Measurements from ENCODE around the gene DLGAP1. TPM values are rescaled to one million over a fixed set of nuclear protein-coding genes. Genes with fewer than 3 reads are reported as not detected.

DLGAP1 gene
- total and polyA plus RNA-seq, 4 donors, result 0.06 to 1.2 (median 0.17) TPM; not detected in 1

GRCh38 chr18:4256766-4257417 is 198.2 kb downstream of the DLGAP1 start:
- H3K36me3 ChIP-seq (ENCODE audit: control insufficient read depth in 4 of 4, insufficient read depth in 3 of 4, low read depth in 1 of 4, low read length in 3 of 4), result no peaks in the 10 kb centered on the region
- no peak for DNase-seq (ENCODE audit: low spot score)
- H3K4me1 ChIP-seq (ENCODE audit: control insufficient read depth in 4 of 4, insufficient read depth in 4 of 4, low read length in 3 of 4), result no peaks in the 10 kb centered on the region
- no peaks in the 10 kb centered on the region for H3K27me3 ChIP-seq (ENCODE audit: control insufficient read depth in 4 of 4, insufficient read depth in 4 of 4, low read length in 3 of 4)
- no peak overlapping the region for H3K4me3 ChIP-seq (ENCODE audit: low read depth in 1 of 3, low read length in 3 of 3)
- no peak overlapping the region for H3K27ac ChIP-seq (ENCODE audit: low read depth in 1 of 2, low read length in 2 of 2)
- no peak overlapping the region for H3K9ac ChIP-seq (ENCODE audit: low read depth in 1 of 2, low read length in 2 of 2)
- H3K9me3 ChIP-seq (ENCODE audit: control insufficient read depth in 4 of 4, low read length in 3 of 4), result no peaks in the 10 kb centered on the region
- no peak for TF ChIP-seq ZBTB33 (IDR thresholded peaks at IDR 0.05)
- no peak for TF ChIP-seq FOXA2 (IDR thresholded peaks at IDR 0.05)
- no peak for TF ChIP-seq TAF1 (conservative IDR thresholded peaks at IDR 0.05)
- TF ChIP-seq HNF4A (conservative IDR thresholded peaks at IDR 0.05), result no peak
- no peak for TF ChIP-seq SP1 (IDR thresholded peaks at IDR 0.05)
- TF ChIP-seq RAD21 (IDR thresholded peaks at IDR 0.05), result no peak
- no peak for TF ChIP-seq HNF4G (IDR thresholded peaks at IDR 0.05)
- TF ChIP-seq NR2F2 (IDR thresholded peaks at IDR 0.05), result no peak
- TF ChIP-seq FOXA1 (IDR thresholded peaks at IDR 0.05), result no peak
- no peak for TF ChIP-seq YY1 (IDR thresholded peaks at IDR 0.05)
- no peak for TF ChIP-seq EGR1 (IDR thresholded peaks at IDR 0.05; ENCODE audit: low read depth in 2 of 2)
- TF ChIP-seq CTCF (IDR thresholded peaks at IDR 0.05; ENCODE audit: low read depth, low read length, missing input control), result no peak
- no peak for TF ChIP-seq ATF3 (IDR thresholded peaks at IDR 0.05)
- TF ChIP-seq MAX (IDR thresholded peaks at IDR 0.05), result no peak
- no peak for TF ChIP-seq JUND (IDR thresholded peaks at IDR 0.05)
- WGBS, result 67% methylated on average over 7 of the region's 7 CpGs

GRCh38 chr18:4254840-4255239 is 200.3 kb downstream of the DLGAP1 start:
- no peak for TF ChIP-seq CTCF (IDR thresholded peaks at IDR 0.05; ENCODE audit: low read depth, low read length, missing input control)
- TF ChIP-seq JUND (IDR thresholded peaks at IDR 0.05), result no peak
- no peak for TF ChIP-seq YY1 (IDR thresholded peaks at IDR 0.05)
- TF ChIP-seq HNF4A (conservative IDR thresholded peaks at IDR 0.05), result no peak
- no peak for TF ChIP-seq ZBTB33 (IDR thresholded peaks at IDR 0.05)
- no peak for TF ChIP-seq EGR1 (IDR thresholded peaks at IDR 0.05; ENCODE audit: low read depth in 2 of 2)
- TF ChIP-seq FOXA1 (IDR thresholded peaks at IDR 0.05), result no peak
- TF ChIP-seq TAF1 (conservative IDR thresholded peaks at IDR 0.05), result no peak
- no peak for TF ChIP-seq MAX (IDR thresholded peaks at IDR 0.05)
- no peak for TF ChIP-seq SP1 (IDR thresholded peaks at IDR 0.05)
- no peak overlapping the region for H3K27ac ChIP-seq (ENCODE audit: low read depth in 1 of 2, low read length in 2 of 2)
- no peaks in the 10 kb centered on the region for H3K36me3 ChIP-seq (ENCODE audit: control insufficient read depth in 4 of 4, insufficient read depth in 3 of 4, low read depth in 1 of 4, low read length in 3 of 4)
- no peak overlapping the region for H3K4me3 ChIP-seq (ENCODE audit: low read depth in 1 of 3, low read length in 3 of 3)
- WGBS, result 80% methylated on average over 7 of the region's 7 CpGs
- no peak overlapping the region for H3K9ac ChIP-seq (ENCODE audit: low read depth in 1 of 2, low read length in 2 of 2)
- no peaks in the 10 kb centered on the region for H3K9me3 ChIP-seq (ENCODE audit: control insufficient read depth in 4 of 4, low read length in 3 of 4)
- H3K4me1 ChIP-seq (ENCODE audit: control insufficient read depth in 4 of 4, insufficient read depth in 4 of 4, low read length in 3 of 4), result no peaks in the 10 kb centered on the region
- no peak for DNase-seq (ENCODE audit: low spot score)
- no peaks in the 10 kb centered on the region for H3K27me3 ChIP-seq (ENCODE audit: control insufficient read depth in 4 of 4, insufficient read depth in 4 of 4, low read length in 3 of 4)

All from liver (tissue), 9 donors.